ENCODE data around the gene LRP1.

DNA sequence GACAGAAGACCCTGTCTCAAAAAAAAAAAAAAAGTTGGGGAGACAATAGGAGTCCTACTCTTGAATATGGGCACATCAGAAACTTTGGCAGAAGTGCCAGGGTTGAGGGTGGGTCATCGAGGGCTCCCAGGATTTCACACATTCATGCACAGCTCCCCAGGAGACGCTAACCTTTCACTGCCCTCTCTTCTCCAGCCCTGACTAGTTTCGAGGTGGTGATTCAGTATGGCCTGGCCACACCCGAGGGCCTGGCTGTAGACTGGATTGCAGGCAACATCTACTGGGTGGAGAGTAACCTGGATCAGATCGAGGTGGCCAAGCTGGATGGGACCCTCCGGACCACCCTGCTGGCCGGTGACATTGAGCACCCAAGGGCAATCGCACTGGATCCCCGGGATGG, 48.6 kb downstream of the LRP1 start:
- TF ChIP-seq, protein P1, sequence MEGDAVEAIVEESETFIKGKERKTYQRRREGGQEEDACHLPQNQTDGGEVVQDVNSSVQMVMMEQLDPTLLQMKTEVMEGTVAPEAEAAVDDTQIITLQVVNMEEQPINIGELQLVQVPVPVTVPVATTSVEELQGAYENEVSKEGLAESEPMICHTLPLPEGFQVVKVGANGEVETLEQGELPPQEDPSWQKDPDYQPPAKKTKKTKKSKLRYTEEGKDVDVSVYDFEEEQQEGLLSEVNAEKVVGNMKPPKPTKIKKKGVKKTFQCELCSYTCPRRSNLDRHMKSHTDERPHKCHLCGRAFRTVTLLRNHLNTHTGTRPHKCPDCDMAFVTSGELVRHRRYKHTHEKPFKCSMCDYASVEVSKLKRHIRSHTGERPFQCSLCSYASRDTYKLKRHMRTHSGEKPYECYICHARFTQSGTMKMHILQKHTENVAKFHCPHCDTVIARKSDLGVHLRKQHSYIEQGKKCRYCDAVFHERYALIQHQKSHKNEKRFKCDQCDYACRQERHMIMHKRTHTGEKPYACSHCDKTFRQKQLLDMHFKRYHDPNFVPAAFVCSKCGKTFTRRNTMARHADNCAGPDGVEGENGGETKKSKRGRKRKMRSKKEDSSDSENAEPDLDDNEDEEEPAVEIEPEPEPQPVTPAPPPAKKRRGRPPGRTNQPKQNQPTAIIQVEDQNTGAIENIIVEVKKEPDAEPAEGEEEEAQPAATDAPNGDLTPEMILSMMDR (conservative IDR thresholded peaks at IDR 0.05): no peak
- no peak for TF ChIP-seq ZFX (IDR thresholded peaks at IDR 0.05)
